Fibroblast of lung (primary cell): ENCODE results near the gene CSNK1G2. TPM values are rescaled to one million over a fixed set of nuclear protein-coding genes. Genes with fewer than 3 reads are reported as not detected.

Experiments used
- DNase-seq, 2 donors: peaks; one replicate each; pipeline versions ENCODE4 v3.0.0 to v3.0.0-alpha.2; 2010; ENCODE audit warnings: low read depth in 2 of 2
- H2AFZ ChIP-seq: 2 replicates; pipeline ENCODE4 v1.5.1; 2012; ENCODE audit warnings: low read length, control low read depth, inconsistent platforms
- H3K27ac ChIP-seq: 2 replicates; pipeline ENCODE4 v1.5.1; 2011; ENCODE audit warnings: low read length, control low read depth; ENCODE audit not compliant: insufficient read depth
- H3K27me3 ChIP-seq: 2 replicates; pipeline ENCODE4 v1.5.1; 2011; ENCODE audit warnings: mild to moderate bottlenecking, low read length; ENCODE audit not compliant: control insufficient read depth, insufficient read depth
- H3K36me3 ChIP-seq: 2 replicates; pipeline ENCODE4 v1.5.1; 2011; ENCODE audit warnings: low read length; ENCODE audit not compliant: control insufficient read depth, insufficient read depth
- H3K4me1 ChIP-seq: 2 replicates; pipeline ENCODE4 v1.5.1; 2011; ENCODE audit warnings: low read length; ENCODE audit not compliant: control insufficient read depth, insufficient read depth; ENCODE audit errors: extremely low read depth
- H3K4me2 ChIP-seq: 2 replicates; pipeline ENCODE4 v1.5.1; 2011; ENCODE audit warnings: low read length, control low read depth; ENCODE audit not compliant: insufficient read depth; ENCODE audit errors: extremely low read depth
- H3K4me3 ChIP-seq, 4 experiments: fragments of 200-600 bp in 1 of 4; sonication (generic) in 1 of 4; replicated peaks in 1 of 4; 2 replicates each; pipeline ENCODE4 v1.5.1; 2011 to 2016; ENCODE audit warnings: low read length in 4 of 4, low read depth in 3 of 4, mild to moderate bottlenecking in 3 of 4, control low read depth in 2 of 4, inconsistent platforms in 1 of 4, mixed read lengths in 1 of 4; ENCODE audit not compliant: insufficient read depth in 1 of 4; ENCODE audit errors: control extremely low read depth in 1 of 4
- H3K79me2 ChIP-seq: 2 replicates; pipeline ENCODE4 v1.5.1; 2012; ENCODE audit warnings: mild to moderate bottlenecking, low read length, inconsistent platforms; ENCODE audit not compliant: control insufficient read depth, insufficient read depth
- H3K9ac ChIP-seq: 2 replicates; pipeline ENCODE4 v1.5.1; 2011; ENCODE audit warnings: mild to moderate bottlenecking, low read length, control low read depth; ENCODE audit not compliant: insufficient read depth
- H3K9me3 ChIP-seq: 2 replicates; pipeline ENCODE4 v1.5.1; 2012; ENCODE audit warnings: low read depth, low read length; ENCODE audit not compliant: control insufficient read depth, insufficient read depth
- H4K20me1 ChIP-seq: 2 replicates; pipeline ENCODE4 v1.5.1; 2011; ENCODE audit warnings: low read length; ENCODE audit not compliant: control insufficient read depth, insufficient read depth; ENCODE audit errors: extremely low read depth
- CTCF ChIP-seq, 2 donors: IDR thresholded peaks in 1 of 2; conservative IDR thresholded peaks in 1 of 2; 1 replicate in 1 of 2; 2 replicates in 1 of 2; pipeline ENCODE4 v1.5.1; 2011 to 2012; ENCODE audit warnings: low read length in 2 of 2, control low read depth in 1 of 2, inconsistent platforms in 1 of 2, low read depth in 1 of 2, mild to moderate bottlenecking in 1 of 2
- EZH2 ChIP-seq: IDR thresholded peaks from 2 replicates; pipeline ENCODE4 v1.5.1; 2012; ENCODE audit warnings: low read length, control low read depth, mild to moderate bottlenecking; ENCODE audit errors: missing control alignments
- polyA plus RNA-seq, 2 donors: library from polyadenylated mRNA; depleted of rRNA in 1 of 2; stranded (reverse) in 1 of 2; unstranded in 1 of 2; fragments of >200 nt; gene quantifications; 2 replicates each; pipeline ENCODE4 v1.2.1, GENCODE V29; 2011 to 2012; ENCODE audit warnings: missing spikeins in 1 of 2
- total RNA-seq: library from RNA; depleted of rRNA; stranded (reverse); fragments of >200 nt; gene quantifications from 2 replicates; pipeline ENCODE4 v1.2.1, GENCODE V29; 2014

CSNK1G2 gene
- total and polyA plus RNA-seq, 2 donors (not counting 1 experiment from before 2014, with no cell fraction given) = 21.2 to 58.6 TPM

- TF ChIP-seq CTCF (conservative IDR thresholded peaks at IDR 0.05 in 1 of 2, IDR thresholded peaks at IDR 0.05 in 1 of 2; ENCODE audit: low read depth in 1 of 2, low read length in 2 of 2) = no peak
- no peak for TF ChIP-seq EZH2
- no peaks in the 10 kb centered on the region for H3K36me3 ChIP-seq
- H3K9ac ChIP-seq = no peak overlapping the region
- H3K27ac ChIP-seq = no peak overlapping the region
- no peaks in the 10 kb centered on the region for H3K27me3 ChIP-seq
- peaks cover 6% of the 10 kb centered on the region for H3K79me2 ChIP-seq
- H3K4me1 ChIP-seq = no peaks in the 10 kb centered on the region
- no peaks in the 10 kb centered on the region for H4K20me1 ChIP-seq
- H3K4me3 ChIP-seq = no peak overlapping the region
- no peak overlapping the region for H2AFZ ChIP-seq
- no peak for DNase-seq
- H3K9me3 ChIP-seq = no peaks in the 10 kb centered on the region
- H3K4me2 ChIP-seq = no peak overlapping the region
These were observed 27.6 kb downstream of the CSNK1G2 start for GRCh38 chr19:1968279-1969175.

- TF ChIP-seq CTCF (conservative IDR thresholded peaks at IDR 0.05 in 1 of 2, IDR thresholded peaks at IDR 0.05 in 1 of 2; ENCODE audit: low read depth in 1 of 2, low read length in 2 of 2) (no peak), EZH2 (no peak)
- Histone ChIP-seq H3K27ac (no peak overlapping the region), H3K79me2 (peaks cover 11% of the 10 kb centered on the region), H2AFZ (no peak overlapping the region), H3K4me1 (no peaks in the 10 kb centered on the region), H3K4me2 (no peak overlapping the region), H4K20me1 (no peaks in the 10 kb centered on the region), H3K27me3 (no peaks in the 10 kb centered on the region), H3K4me3 (no peak overlapping the region), H3K9ac (no peak overlapping the region), H3K9me3 (no peaks in the 10 kb centered on the region), H3K36me3 (no peaks in the 10 kb centered on the region)
- no peak for DNase-seq
These were observed 28.4 kb downstream of the CSNK1G2 start for GRCh38 chr19:1969176-1970002.
